ENCODE data around the gene GJD3. TPM values are rescaled to one million over a fixed set of nuclear protein-coding genes. Genes with fewer than 3 reads are reported as not detected.
A peak's percentile ranks its signal among the peaks of the same experiment; 100 is the strongest.

GJD3 gene
- total and polyA plus RNA-seq, 9 of the 15 experiments (the other 6 are each of a cell fraction or from before 2014, with no cell fraction given), result 0.17 to 0.38 TPM; not detected in 7

DNA sequence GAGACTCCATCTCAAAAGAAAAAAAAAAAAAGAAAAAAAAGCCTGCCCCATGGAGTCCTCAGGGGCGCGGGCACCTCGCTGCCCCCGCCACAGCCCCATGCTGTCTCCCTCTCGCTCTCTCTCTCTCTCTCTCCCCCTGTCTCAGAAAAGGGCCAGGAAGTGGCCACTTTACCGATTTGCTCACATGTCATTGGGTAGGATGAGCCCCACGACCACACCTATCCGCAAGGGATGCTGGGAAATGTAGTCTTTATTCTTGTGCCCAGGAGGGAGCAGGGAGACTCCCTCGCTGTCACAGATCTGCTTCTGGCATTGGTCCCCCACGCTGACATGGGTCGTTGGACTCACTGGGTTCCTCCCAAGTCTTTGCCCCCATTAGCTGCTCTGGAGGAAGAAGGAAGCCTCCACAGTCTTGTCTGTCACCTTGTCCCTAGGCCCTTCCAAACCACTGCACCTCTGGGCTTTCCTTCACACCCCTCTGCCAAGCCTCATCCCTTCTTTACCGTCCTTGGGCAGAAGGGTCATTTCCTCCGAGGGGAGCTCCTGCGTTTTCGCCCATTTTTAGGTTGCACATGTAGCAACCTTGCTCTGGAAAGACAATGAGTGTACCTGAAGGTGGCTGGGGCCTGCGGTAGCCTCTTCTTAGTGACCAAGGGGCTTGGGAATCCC, 6.9 kb upstream of the GJD3 start (continued):
- TF ChIP-seq, protein P1, sequence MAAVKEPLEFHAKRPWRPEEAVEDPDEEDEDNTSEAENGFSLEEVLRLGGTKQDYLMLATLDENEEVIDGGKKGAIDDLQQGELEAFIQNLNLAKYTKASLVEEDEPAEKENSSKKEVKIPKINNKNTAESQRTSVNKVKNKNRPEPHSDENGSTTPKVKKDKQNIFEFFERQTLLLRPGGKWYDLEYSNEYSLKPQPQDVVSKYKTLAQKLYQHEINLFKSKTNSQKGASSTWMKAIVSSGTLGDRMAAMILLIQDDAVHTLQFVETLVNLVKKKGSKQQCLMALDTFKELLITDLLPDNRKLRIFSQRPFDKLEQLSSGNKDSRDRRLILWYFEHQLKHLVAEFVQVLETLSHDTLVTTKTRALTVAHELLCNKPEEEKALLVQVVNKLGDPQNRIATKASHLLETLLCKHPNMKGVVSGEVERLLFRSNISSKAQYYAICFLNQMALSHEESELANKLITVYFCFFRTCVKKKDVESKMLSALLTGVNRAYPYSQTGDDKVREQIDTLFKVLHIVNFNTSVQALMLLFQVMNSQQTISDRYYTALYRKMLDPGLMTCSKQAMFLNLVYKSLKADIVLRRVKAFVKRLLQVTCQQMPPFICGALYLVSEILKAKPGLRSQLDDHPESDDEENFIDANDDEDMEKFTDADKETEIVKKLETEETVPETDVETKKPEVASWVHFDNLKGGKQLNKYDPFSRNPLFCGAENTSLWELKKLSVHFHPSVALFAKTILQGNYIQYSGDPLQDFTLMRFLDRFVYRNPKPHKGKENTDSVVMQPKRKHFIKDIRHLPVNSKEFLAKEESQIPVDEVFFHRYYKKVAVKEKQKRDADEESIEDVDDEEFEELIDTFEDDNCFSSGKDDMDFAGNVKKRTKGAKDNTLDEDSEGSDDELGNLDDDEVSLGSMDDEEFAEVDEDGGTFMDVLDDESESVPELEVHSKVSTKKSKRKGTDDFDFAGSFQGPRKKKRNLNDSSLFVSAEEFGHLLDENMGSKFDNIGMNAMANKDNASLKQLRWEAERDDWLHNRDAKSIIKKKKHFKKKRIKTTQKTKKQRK (IDR thresholded peaks at IDR 0.05; ENCODE audit: borderline replicate concordance, low read depth, low read length), result no peak
- TF ChIP-seq ZNF175 (CRISPR knock-in tag; IDR thresholded peaks at IDR 0.05; ENCODE audit: low read depth) (no peak), CBFA2T2 (conservative IDR thresholded peaks at IDR 0.05) (no peak), ZNF830 (CRISPR knock-in tag; IDR thresholded peaks at IDR 0.05) (no peak), ZNF77 (CRISPR knock-in tag; IDR thresholded peaks at IDR 0.05) (no peak), NEUROD1 (IDR thresholded peaks at IDR 0.05; ENCODE audit: borderline replicate concordance, low read depth, low read length, partially characterized antibody) (no peak), ZNF217 (CRISPR knock-in tag; IDR thresholded peaks at IDR 0.05) (no peak), POLR3A (IDR thresholded peaks at IDR 0.05; ENCODE audit: borderline replicate concordance, extremely low read depth, insufficient read depth, insufficient read length) (no peak), FOXM1 (IDR thresholded peaks at IDR 0.05; ENCODE audit: low read depth) (no peak), FOXM1 (CRISPR knock-in tag; IDR thresholded peaks at IDR 0.05; ENCODE audit: low read depth) (no peak), TCFL5 (CRISPR knock-in tag; conservative IDR thresholded peaks at IDR 0.05) (no peak)
- TF ChIP-seq, protein P2, sequence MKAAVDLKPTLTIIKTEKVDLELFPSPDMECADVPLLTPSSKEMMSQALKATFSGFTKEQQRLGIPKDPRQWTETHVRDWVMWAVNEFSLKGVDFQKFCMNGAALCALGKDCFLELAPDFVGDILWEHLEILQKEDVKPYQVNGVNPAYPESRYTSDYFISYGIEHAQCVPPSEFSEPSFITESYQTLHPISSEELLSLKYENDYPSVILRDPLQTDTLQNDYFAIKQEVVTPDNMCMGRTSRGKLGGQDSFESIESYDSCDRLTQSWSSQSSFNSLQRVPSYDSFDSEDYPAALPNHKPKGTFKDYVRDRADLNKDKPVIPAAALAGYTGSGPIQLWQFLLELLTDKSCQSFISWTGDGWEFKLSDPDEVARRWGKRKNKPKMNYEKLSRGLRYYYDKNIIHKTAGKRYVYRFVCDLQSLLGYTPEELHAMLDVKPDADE (conservative IDR thresholded peaks at IDR 0.05; ENCODE audit: control insufficient read depth, low read depth, low read length), result 0 out of 2 replicates have a peak, but pooled peaks have one; percentile 31
- TF ChIP-seq, protein P3, sequence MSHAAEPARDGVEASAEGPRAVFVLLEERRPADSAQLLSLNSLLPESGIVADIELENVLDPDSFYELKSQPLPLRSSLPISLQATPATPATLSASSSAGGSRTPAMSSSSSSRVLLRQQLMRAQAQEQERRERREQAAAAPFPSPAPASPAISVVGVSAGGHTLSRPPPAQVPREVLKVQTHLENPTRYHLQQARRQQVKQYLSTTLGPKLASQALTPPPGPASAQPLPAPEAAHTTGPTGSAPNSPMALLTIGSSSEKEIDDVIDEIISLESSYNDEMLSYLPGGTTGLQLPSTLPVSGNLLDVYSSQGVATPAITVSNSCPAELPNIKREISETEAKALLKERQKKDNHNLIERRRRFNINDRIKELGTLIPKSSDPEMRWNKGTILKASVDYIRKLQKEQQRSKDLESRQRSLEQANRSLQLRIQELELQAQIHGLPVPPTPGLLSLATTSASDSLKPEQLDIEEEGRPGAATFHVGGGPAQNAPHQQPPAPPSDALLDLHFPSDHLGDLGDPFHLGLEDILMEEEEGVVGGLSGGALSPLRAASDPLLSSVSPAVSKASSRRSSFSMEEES (CRISPR knock-in tag; IDR thresholded peaks at IDR 0.05), result no peak

All from K562 (cell line).